T-helper 17 cell (primary cell): ENCODE data around the gene NR2E3. TPM values are rescaled to one million over a fixed set of nuclear protein-coding genes. Genes with fewer than 3 reads are reported as not detected.

ENCODE experiments used
- ATAC-seq: fragments of 150-1000 bp; cut with Tn5 transposase; 2 replicates; pipeline ENCODE4 v1.10.0; 2021; ENCODE audit warnings: mild to moderate bottlenecking, moderate library complexity
- DNase-seq, 3 donors: peaks; one replicate each; pipeline versions ENCODE4 v3.0.0 to v3.0.0-alpha.2; 2020 to 2021
- H3K9me3 ChIP-seq: one replicate; pipeline ENCODE4 v1.7.0; 2013; ENCODE audit warnings: low read length, mild to moderate bottlenecking; ENCODE audit not compliant: control insufficient read depth, poor library complexity, severe bottlenecking
- H3K27ac Mint-ChIP-seq: one replicate; pipeline ENCODE4 v1.8.0; 2022; ENCODE audit warnings: mild to moderate bottlenecking, moderate library complexity, mixed read lengths
- H3K27me3 Mint-ChIP-seq: one replicate; pipeline ENCODE4 v1.8.0; 2022; ENCODE audit warnings: mixed read lengths
- H3K36me3 Mint-ChIP-seq: one replicate; pipeline ENCODE4 v1.8.0; 2022; ENCODE audit warnings: low read depth, mixed read lengths
- H3K4me1 Mint-ChIP-seq: one replicate; pipeline ENCODE4 v1.8.0; 2022; ENCODE audit warnings: mild to moderate bottlenecking, mixed read lengths
- H3K4me3 Mint-ChIP-seq: one replicate; pipeline ENCODE4 v1.8.0; 2022; ENCODE audit warnings: mild to moderate bottlenecking, moderate library complexity, mixed read lengths
- total RNA-seq, 4 donors: library from RNA in 2 of 4; stranded (reverse) in 2 of 4; gene quantifications; one replicate each; pipeline ENCODE4 v1.2.3 and lab custom pipeline; 2022 to 2026

Gene NR2E3
- not detected for total RNA-seq
- 0 to 0.12 reads per million in 2 donors for total RNA-seq (lab: John Stamatoyannopoulos, UW)

DNA sequence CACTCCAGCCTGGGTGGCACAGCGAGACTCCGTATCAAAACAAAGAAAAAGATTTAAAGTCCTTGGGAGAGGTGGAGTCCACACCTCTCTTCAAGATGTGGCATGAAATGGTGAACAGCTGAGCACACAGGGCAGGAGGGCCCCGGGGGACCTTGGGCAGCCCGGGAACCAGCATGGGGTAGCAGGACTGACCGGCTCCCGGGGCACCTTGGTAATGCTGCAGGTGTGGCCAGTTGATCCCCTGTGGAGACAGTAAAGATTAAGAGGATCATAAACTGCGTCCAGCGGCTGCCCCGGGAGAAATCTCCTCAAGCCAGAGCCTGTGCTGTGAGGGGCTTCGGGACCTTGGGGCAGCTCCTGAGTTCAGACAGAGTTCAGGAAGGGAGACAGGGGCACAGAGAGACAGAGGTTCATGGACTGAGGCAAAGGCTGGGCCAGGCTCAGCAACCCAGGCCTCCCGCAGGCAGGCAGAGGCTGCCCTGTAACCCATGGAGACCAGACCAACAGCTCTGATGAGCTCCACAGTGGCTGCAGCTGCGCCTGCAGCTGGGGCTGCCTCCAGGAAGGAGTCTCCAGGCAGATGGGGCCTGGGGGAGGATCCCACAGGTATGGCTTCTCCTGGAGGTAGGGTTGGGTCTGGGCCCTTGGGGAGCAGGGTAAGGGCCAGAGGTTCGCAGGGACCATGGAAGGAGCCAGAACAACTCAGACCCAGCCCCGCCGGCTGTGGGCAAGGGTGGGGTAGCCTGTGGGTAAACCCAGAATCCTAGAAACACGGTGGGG, at the start of gene NR2E3:
Gene NR2E3, plus strand, starts transcription at position 299 of the 780 bp plus-strand sequence. Its CDS starts 190 bp downstream, at position 489.
- no peak for ATAC-seq
- H3K4me1 Mint-ChIP-seq, result no peaks in the 10 kb centered on the region
- peaks cover 2% of the 10 kb centered on the region for H3K36me3 Mint-ChIP-seq

DNA sequence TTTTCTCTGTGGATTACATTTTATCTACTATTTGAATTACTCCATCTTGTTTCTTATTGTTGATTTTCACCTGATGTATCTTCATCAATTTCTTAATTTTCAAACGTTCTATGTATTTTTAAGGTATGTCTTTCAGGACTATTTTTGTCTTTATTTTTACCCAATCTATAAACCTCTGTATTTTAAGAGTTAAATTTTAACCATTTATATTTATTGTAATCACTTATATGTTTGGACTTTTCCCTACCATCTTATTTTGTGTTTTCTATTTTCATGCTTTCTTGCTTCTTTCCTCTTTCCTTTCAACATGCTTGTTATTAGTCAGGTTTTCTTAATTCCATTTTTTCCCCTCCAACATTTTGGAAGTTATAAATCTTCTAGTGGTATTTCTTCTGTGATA, 49.5 kb upstream of the NR2E3 start:
- no peak overlapping the region for H3K27ac Mint-ChIP-seq

More for the DNA sequence above, at the start of gene NR2E3:
- no peak for DNase-seq
- Mint-ChIP-seq H3K27me3 (peaks cover 27% of the 10 kb centered on the region), H3K27ac (no peak within 1 kb of the TSS), H3K4me3 (no peak within 1 kb of the TSS)
- H3K9me3 ChIP-seq, result no peaks in the 10 kb centered on the region

GRCh38 chr15:71761649-71762048, 48.7 kb upstream of the NR2E3 start:
- Mint-ChIP-seq H3K4me3 (no peak overlapping the region), H3K36me3 (no peaks in the 10 kb centered on the region), H3K4me1 (no peaks in the 10 kb centered on the region), H3K27me3 (peaks cover 16% of the 10 kb centered on the region), H3K27ac (no peak overlapping the region)
- ATAC-seq, result no peak
- no peaks in the 10 kb centered on the region for H3K9me3 ChIP-seq
- no peak for DNase-seq

More for the DNA sequence above, 49.5 kb upstream of the NR2E3 start:
- Mint-ChIP-seq H3K36me3 (no peaks in the 10 kb centered on the region), H3K27me3 (peaks cover 13% of the 10 kb centered on the region), H3K4me1 (no peaks in the 10 kb centered on the region), H3K4me3 (no peak overlapping the region)
- no peaks in the 10 kb centered on the region for H3K9me3 ChIP-seq
- DNase-seq (no peak), ATAC-seq (no peak)

DNA sequence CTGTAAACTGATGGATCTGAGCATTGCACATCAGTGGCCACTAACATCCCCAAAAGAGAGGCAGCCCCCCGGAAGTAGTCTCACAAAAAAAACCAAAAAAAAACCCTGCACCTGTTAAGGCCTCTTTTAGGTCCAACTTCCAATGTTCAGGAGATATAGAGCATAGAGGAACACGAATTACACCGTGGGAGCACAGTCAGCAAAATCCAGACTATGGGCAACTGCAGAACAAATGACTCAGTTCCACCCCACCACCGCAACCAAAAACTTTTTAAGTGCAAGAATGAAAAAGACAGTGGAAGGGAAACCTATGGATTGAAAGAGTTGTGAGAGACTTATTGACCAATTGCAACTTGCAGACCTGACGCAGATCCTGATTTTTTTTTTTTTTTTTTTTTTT, 42.2 kb upstream of the NR2E3 start:
- H3K36me3 Mint-ChIP-seq, result no peaks in the 10 kb centered on the region
- H3K4me3 Mint-ChIP-seq, result no peak overlapping the region
- DNase-seq (no peak), ATAC-seq (no peak)
- H3K27ac Mint-ChIP-seq, result no peak overlapping the region
- H3K9me3 ChIP-seq, result no peaks in the 10 kb centered on the region
- no peaks in the 10 kb centered on the region for H3K4me1 Mint-ChIP-seq
- H3K27me3 Mint-ChIP-seq, result peaks cover 35% of the 10 kb centered on the region

DNA sequence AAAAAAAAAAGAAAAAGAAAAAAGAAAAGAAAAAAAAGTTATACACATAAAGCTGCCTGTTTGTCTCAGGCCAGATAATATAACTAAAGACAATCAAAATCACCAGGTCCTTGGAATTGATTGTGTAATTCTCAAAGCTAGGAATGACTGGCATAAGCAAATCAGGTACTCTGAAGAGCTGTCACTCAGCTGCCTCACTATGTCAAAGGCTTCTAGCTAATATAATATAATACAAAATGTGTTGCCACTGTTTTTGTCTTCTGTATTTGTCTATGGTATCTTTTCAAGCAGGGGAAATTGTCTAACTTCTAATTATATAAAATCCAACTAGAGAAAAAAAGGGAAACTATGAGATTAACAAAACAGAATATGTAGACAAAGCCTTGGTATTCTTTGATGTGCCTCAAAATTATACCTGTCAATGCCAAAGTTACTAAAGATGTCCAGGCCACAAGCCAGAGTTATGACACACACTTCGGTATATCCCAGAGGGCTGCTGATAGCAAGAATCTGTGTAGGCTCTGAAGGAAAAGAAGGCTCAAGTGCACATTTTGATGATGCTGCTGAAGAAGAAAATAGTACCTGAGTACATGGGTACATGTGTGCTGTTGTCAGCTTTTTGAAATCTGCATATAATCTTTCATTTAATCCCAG, 37.0 kb upstream of the NR2E3 start:
- no peak for DNase-seq
- ATAC-seq, result no peak
- no peaks in the 10 kb centered on the region for H3K9me3 ChIP-seq
- H3K4me3 Mint-ChIP-seq, result no peak overlapping the region
- H3K4me1 Mint-ChIP-seq, result no peaks in the 10 kb centered on the region
- H3K27me3 Mint-ChIP-seq, result peaks cover 12% of the 10 kb centered on the region
- H3K36me3 Mint-ChIP-seq, result no peaks in the 10 kb centered on the region
- no peak overlapping the region for H3K27ac Mint-ChIP-seq

DNA sequence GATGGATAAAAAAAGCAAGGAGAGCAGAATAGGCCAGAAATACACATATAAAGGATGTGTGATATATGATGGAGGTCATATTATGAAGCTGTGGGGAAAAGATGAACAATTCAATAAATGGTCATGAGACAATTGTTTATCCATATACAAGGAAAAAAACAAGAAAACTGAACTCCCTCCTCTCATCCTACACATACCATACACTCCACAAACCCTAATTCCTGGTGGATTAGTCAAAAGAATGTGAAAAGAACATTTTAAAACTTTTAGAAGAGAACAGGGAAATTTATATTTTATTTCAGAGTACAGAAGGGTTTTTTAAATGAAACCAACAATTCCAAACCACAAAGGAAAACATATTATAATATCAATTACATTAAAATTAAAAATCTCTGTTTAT, 34.5 kb upstream of the NR2E3 start:
- no peak for DNase-seq
- Mint-ChIP-seq H3K4me1 (peaks cover 5% of the 10 kb centered on the region), H3K36me3 (no peaks in the 10 kb centered on the region), H3K27ac (no peak overlapping the region), H3K27me3 (peaks cover 18% of the 10 kb centered on the region), H3K4me3 (no peak overlapping the region)
- H3K9me3 ChIP-seq, result no peaks in the 10 kb centered on the region
- no peak for ATAC-seq

DNA sequence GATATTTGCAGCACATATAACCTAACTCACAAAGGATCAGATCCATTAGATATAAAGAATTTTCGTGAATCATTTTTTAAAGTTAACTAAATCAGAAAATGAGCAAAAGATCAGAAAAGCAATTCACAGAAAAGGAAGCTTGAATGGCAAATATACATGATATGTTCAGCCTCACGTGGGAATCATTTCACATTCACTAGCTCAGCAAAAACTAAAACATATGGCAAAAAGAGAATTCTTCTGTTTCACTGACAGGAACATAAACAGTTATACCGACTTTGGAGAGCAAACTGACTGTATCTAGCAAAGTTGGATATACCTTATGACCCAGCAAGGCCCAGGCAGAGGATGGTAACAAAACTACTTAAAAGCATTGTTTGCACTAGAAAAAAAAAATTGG, 34.0 kb upstream of the NR2E3 start:
- Mint-ChIP-seq H3K27me3 (peaks cover 18% of the 10 kb centered on the region), H3K4me3 (no peak overlapping the region), H3K36me3 (no peaks in the 10 kb centered on the region), H3K27ac (no peak overlapping the region), H3K4me1 (peaks cover 5% of the 10 kb centered on the region)
- ATAC-seq, result no peak
- no peak for DNase-seq
- H3K9me3 ChIP-seq, result no peaks in the 10 kb centered on the region

DNA sequence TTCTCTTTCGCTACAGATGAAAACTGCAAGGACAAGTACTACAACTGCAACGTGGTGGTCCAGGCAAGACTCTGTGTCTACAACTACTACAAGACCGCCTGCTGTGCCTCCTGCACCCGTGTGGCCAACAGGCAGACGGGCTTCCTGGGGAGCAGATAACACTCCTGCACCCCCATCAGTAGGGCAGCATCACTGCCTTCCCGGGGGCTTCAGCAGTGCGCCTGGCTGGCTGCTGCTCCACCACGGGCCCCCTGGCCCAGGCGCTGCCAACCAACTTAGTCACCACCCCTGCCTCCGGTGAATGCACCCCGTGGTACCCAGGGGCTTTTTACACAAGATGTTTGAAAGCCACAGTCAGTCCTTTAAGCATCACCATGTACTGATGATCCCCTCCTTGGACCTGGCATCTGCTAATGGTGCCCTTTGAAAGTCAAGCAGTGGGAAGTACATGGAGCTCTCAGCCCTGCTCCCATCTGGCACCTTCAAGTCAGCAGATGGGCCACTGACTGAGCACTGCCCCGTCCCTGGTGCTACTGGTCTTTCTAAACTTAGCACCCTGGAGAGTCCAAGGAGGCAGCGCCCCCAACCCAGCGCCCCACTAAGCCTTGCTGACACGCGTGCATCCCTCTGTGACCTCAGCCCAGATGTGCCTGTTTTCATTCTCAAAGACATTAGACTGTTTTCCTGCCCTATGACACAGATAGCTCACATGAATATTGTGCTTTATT, 33.0 kb upstream of the NR2E3 start:
- no peak for DNase-seq

DNA sequence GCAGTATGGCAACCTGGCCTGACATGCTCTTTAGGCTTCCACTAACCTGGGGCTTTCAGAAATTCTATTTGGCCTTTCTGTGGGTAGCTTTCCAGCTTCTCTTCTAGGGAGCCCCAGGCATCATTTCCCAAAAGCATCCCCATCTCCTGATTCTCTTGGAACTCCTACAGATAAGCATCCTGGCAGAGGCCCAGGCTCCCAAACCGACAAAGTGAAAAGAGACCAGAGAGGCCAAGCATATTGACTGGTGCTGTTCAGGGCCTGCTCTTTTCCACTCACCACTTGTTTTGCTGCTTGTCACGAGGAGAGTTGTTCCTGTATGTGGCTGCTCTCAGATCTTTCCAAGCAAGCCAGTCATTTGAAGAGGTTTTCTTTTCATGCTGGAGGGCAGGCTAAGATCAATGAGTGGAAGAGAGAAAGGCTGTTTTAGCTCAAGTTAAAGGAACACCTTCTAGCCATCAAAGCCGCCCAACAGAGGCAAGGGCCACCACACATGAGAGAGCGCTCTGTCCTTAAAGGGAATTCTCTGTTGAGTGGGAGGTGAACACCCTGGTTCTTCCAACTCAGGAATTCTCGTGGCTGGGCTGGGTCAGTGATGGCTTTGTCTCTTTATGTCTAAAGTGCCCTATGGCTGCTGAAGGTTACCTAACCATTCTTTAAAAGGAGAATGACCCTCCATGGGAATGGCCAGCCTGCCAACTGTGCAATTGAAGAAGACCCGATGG, 31.1 kb upstream of the NR2E3 start:
- ATAC-seq, result no peak

More for the DNA sequence above, 33.0 kb upstream of the NR2E3 start:
- Mint-ChIP-seq H3K36me3 (no peaks in the 10 kb centered on the region), H3K4me3 (no peak overlapping the region), H3K27me3 (peaks cover 18% of the 10 kb centered on the region), H3K4me1 (peaks cover 5% of the 10 kb centered on the region), H3K27ac (no peak overlapping the region)
- no peak for ATAC-seq
- H3K9me3 ChIP-seq, result no peaks in the 10 kb centered on the region

DNA sequence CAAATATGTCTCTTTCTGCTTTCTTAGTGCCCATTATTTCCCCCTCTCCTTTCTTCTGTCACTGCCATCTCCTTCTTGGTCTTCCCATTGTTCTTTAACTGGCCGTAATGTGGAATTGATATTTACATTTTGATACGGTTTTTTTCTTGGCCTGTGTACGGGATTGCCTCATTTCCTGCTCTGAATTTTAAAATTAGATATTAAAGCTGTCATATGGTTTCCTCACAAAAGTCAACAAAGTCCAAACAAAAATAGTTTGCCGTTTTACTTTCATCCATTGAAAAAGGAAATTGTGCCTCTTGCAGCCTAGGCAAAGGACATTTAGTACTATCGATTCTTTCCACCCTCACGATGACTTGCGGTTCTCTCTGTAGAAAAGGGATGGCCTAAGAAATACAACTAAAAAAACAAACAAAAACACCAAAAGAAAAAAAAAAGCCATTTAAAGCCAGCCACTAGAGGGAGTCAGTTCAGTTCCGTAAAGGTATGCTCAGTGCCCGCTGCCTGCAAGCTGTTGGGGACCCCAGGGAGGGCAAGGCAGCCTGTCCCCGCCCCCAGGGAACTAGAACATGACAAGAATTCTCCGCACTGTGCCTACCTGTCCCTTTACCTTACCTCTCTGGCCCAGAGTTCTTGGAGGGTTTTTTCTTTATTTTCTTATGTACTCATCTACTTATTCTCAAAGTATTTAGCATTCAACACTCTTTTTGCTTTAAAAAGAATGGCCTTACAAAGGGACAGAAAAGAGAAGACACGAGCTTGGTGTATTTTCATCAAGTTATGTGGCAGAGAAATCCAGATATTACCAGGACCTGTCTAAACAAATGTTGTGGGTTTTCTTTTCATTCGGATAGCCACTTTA, 30.0 kb upstream of the NR2E3 start:
- Mint-ChIP-seq H3K4me3 (no peak overlapping the region), H3K36me3 (no peaks in the 10 kb centered on the region), H3K27me3 (peaks cover 33% of the 10 kb centered on the region), H3K27ac (no peak overlapping the region), H3K4me1 (peaks cover 5% of the 10 kb centered on the region)
- DNase-seq (no peak), ATAC-seq (peak; percentile 68)
- H3K9me3 ChIP-seq, result no peaks in the 10 kb centered on the region

More for the DNA sequence above, 31.1 kb upstream of the NR2E3 start:
- H3K4me3 Mint-ChIP-seq, result no peak overlapping the region
- no peak for DNase-seq
- H3K4me1 Mint-ChIP-seq, result peaks cover 5% of the 10 kb centered on the region
- peaks cover 24% of the 10 kb centered on the region for H3K27me3 Mint-ChIP-seq
- H3K36me3 Mint-ChIP-seq, result no peaks in the 10 kb centered on the region
- no peak overlapping the region for H3K27ac Mint-ChIP-seq
- H3K9me3 ChIP-seq, result no peaks in the 10 kb centered on the region

- DNase-seq, result no peak
- H3K36me3 Mint-ChIP-seq, result no peaks in the 10 kb centered on the region
- H3K4me3 Mint-ChIP-seq, result no peak overlapping the region
- ATAC-seq, result no peak
- peaks cover 41% of the 10 kb centered on the region for H3K27me3 Mint-ChIP-seq
- no peaks in the 10 kb centered on the region for H3K9me3 ChIP-seq
- H3K27ac Mint-ChIP-seq, result no peak overlapping the region
- H3K4me1 Mint-ChIP-seq, result peaks cover 7% of the 10 kb centered on the region
These were observed 29.0 kb upstream of the NR2E3 start for GRCh38 chr15:71781179-71781964.

- no peak for ATAC-seq
- H3K9me3 ChIP-seq, result no peaks in the 10 kb centered on the region
- H3K4me1 Mint-ChIP-seq, result peaks cover 7% of the 10 kb centered on the region
- no peaks in the 10 kb centered on the region for H3K36me3 Mint-ChIP-seq
- H3K27ac Mint-ChIP-seq, result no peak overlapping the region
- peaks cover 41% of the 10 kb centered on the region for H3K27me3 Mint-ChIP-seq
- H3K4me3 Mint-ChIP-seq, result no peak overlapping the region
- no peak for DNase-seq
These were observed 28.4 kb upstream of the NR2E3 start for GRCh38 chr15:71781965-71782265.
